DOHH2 (cell line): ENCODE measurements around the gene HCLS1.

Source experiments
- H3F3A ChIP-seq: fragments of 200-600 bp; sonication (generic), shearing (Covaris generic); 2 replicates; pipeline ENCODE4 v1.6.0; 2016; ENCODE audit warnings: antibody characterized with exemption, mild to moderate bottlenecking; ENCODE audit not compliant: control insufficient read depth, insufficient read depth
- H3K27ac ChIP-seq: fragments of 200-600 bp; sonication (generic); 2 replicates; pipeline ENCODE4 v1.5.1; 2014; ENCODE audit warnings: low read depth, mild to moderate bottlenecking, low read length, moderate library complexity
- H3K27me3 ChIP-seq: fragments of 200-600 bp; sonication (generic); 2 replicates; pipeline ENCODE4 v1.6.1; 2014; ENCODE audit warnings: mild to moderate bottlenecking, low read length, mixed read lengths; ENCODE audit not compliant: control insufficient read depth
- H3K36me3 ChIP-seq: fragments of 200-600 bp; sonication (generic); 2 replicates; pipeline ENCODE4 v1.6.1; 2014; ENCODE audit warnings: mild to moderate bottlenecking, low read length, moderate library complexity, mixed read lengths; ENCODE audit not compliant: control insufficient read depth
- H3K4me1 ChIP-seq: fragments of 200-600 bp; sonication (generic); 2 replicates; pipeline ENCODE4 v1.6.1; 2014; ENCODE audit warnings: mild to moderate bottlenecking, low read length, mixed read lengths; ENCODE audit not compliant: control insufficient read depth
- H3K4me2 ChIP-seq: fragments of 200-600 bp; sonication (generic); 2 replicates; pipeline ENCODE4 v1.6.0; 2014; ENCODE audit warnings: mild to moderate bottlenecking, low read length, moderate library complexity
- H3K4me3 ChIP-seq: fragments of 200-600 bp; sonication (generic); 2 replicates; pipeline ENCODE4 v1.5.1; 2014; ENCODE audit warnings: mild to moderate bottlenecking, low read length, mixed read lengths
- H3K79me2 ChIP-seq: fragments of 200-600 bp; sonication (generic); 2 replicates; pipeline ENCODE4 v1.6.1; 2014; ENCODE audit warnings: mild to moderate bottlenecking, low read length, mixed read lengths; ENCODE audit not compliant: control insufficient read depth
- H3K9me2 ChIP-seq: fragments of 200-600 bp; sonication (generic); replicated peaks from 2 replicates; pipeline ENCODE4 v1.6.1; 2014; ENCODE audit warnings: mild to moderate bottlenecking, low read length, mixed read lengths; ENCODE audit not compliant: control insufficient read depth
- H3K9me3 ChIP-seq: fragments of 200-600 bp; sonication (generic); 2 replicates; pipeline ENCODE4 v1.6.1; 2014; ENCODE audit warnings: antibody characterized with exemption, low read length, mixed read lengths; ENCODE audit not compliant: control insufficient read depth, insufficient read depth
- H4K20me1 ChIP-seq: fragments of 200-600 bp; sonication (generic); 2 replicates; pipeline ENCODE4 v1.6.0; 2014; ENCODE audit warnings: low read depth, mild to moderate bottlenecking, antibody characterized with exemption, low read length, moderate library complexity; ENCODE audit not compliant: control insufficient read depth, insufficient read depth
- EZH2phosphoT487 ChIP-seq: fragments of 200-600 bp; sonication (generic); IDR thresholded peaks from 2 replicates; pipeline ENCODE4 v1.6.1; 2017; ENCODE audit warnings: borderline replicate concordance, mild to moderate bottlenecking, antibody characterized with exemption, low read length, moderate library complexity, mixed read lengths
- TF ChIP-seq, protein P1 (sequence below): fragments of 200-600 bp; sonication (generic); IDR thresholded peaks from one replicate; pipeline ENCODE4 v1.5.1; 2014; ENCODE audit warnings: antibody characterized with exemption, mild to moderate bottlenecking, low read depth, low read length; ENCODE audit not compliant: poor library complexity, severe bottlenecking

The HCLS1 gene

DNA sequence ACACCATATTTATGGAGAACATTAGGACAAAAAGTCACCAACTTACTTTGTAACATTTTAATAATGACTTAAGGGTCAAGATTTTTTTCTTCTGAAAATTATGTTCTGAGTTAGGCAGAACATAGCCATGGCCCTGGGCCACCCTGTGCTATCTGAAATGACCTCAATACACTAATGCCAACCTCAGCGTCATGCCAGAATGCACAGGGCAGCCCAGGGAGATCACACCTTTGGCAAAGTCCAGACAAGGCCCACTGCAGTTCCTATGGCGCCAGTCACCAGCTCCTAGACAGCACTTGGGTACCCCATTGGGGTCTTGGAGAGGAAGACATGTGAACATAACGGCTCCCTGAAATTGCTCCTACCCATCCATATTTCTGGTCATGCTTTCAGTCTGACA is 33.1 kb downstream of the HCLS1 start:
- no peak overlapping the region for H3K27ac ChIP-seq
- no peaks in the 10 kb centered on the region for H3K9me3 ChIP-seq
- H3K79me2 ChIP-seq = no peaks in the 10 kb centered on the region
- no peak for TF ChIP-seq EZH2phosphoT487
- TF ChIP-seq, protein P1, sequence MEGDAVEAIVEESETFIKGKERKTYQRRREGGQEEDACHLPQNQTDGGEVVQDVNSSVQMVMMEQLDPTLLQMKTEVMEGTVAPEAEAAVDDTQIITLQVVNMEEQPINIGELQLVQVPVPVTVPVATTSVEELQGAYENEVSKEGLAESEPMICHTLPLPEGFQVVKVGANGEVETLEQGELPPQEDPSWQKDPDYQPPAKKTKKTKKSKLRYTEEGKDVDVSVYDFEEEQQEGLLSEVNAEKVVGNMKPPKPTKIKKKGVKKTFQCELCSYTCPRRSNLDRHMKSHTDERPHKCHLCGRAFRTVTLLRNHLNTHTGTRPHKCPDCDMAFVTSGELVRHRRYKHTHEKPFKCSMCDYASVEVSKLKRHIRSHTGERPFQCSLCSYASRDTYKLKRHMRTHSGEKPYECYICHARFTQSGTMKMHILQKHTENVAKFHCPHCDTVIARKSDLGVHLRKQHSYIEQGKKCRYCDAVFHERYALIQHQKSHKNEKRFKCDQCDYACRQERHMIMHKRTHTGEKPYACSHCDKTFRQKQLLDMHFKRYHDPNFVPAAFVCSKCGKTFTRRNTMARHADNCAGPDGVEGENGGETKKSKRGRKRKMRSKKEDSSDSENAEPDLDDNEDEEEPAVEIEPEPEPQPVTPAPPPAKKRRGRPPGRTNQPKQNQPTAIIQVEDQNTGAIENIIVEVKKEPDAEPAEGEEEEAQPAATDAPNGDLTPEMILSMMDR = no peak
- no peaks in the 10 kb centered on the region for H3F3A ChIP-seq
- no peak overlapping the region for H3K4me2 ChIP-seq
- no peaks in the 10 kb centered on the region for H3K4me1 ChIP-seq
- no peaks in the 10 kb centered on the region for H3K27me3 ChIP-seq
- H3K4me3 ChIP-seq = no peak overlapping the region
- no peaks in the 10 kb centered on the region for H4K20me1 ChIP-seq
- H3K9me2 ChIP-seq = no peaks in the 10 kb centered on the region
- H3K36me3 ChIP-seq = peaks cover 16% of the 10 kb centered on the region

DNA sequence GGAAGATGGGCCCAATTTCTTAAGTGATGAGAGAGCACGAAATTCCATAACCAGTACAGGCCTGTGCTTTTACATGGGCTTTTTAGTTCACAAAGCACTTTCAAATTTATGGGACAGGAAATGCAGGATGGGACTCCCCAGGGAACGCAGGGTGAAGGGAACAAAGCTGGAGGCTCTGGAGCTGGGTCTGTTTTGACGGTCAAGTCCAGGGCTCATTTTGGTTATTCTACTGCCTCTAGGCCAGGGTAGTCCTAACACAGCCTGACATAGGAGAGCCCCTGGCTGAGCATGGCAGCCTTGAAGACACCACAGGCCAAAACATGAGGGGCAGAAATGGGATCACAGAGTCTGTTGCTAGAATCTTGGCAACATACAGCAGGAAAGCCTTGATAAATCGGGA is 33.5 kb downstream of the HCLS1 start:
- Histone ChIP-seq H3K36me3 (peaks cover 14% of the 10 kb centered on the region), H3K4me1 (no peaks in the 10 kb centered on the region), H3K9me3 (no peaks in the 10 kb centered on the region), H4K20me1 (no peaks in the 10 kb centered on the region), H3K27me3 (no peaks in the 10 kb centered on the region), H3K27ac (no peak overlapping the region), H3K4me2 (no peak overlapping the region), H3K79me2 (no peaks in the 10 kb centered on the region), H3K9me2 (no peaks in the 10 kb centered on the region), H3F3A (no peaks in the 10 kb centered on the region), H3K4me3 (no peak overlapping the region)
- TF ChIP-seq EZH2phosphoT487 = no peak
- TF ChIP-seq, protein P1 = no peak

- H3K79me2 ChIP-seq = no peaks in the 10 kb centered on the region
Observed at GRCh38 chr3:121626495-121626894, 34.2 kb downstream of the HCLS1 start.

More at GRCh38 chr3:121626495-121626894, 34.2 kb downstream of the HCLS1 start:
- Histone ChIP-seq H3F3A (no peaks in the 10 kb centered on the region), H3K9me2 (no peaks in the 10 kb centered on the region), H3K27me3 (0 out of 2 replicates have a peak, but pooled peaks cover 2% of the 10 kb centered on the region), H3K27ac (no peak overlapping the region), H4K20me1 (no peaks in the 10 kb centered on the region), H3K4me1 (no peaks in the 10 kb centered on the region), H3K4me3 (no peak overlapping the region), H3K36me3 (peaks cover 7% of the 10 kb centered on the region), H3K4me2 (no peak overlapping the region), H3K9me3 (no peaks in the 10 kb centered on the region)
- TF ChIP-seq EZH2phosphoT487 = no peak
- TF ChIP-seq, protein P1 = no peak
